LoVo (cell line): ENCODE measurements around the gene CALCOCO1.

Experiments used
- DNase-seq: peaks from one replicate; pipeline ENCODE4 v3.0.0-alpha.2; 2016; ENCODE audit warnings: low spot score

Gene CALCOCO1

GRCh38 chr12:53751336-53752191 lies 24.3 kb upstream of the CALCOCO1 start, which contains the start of gene CISTR:
Gene CISTR, minus strand, starts transcription at chr12:53751979.
- no peak for DNase-seq

GRCh38 chr12:53750812-53751335 lies 23.6 kb upstream of the CALCOCO1 start:
- DNase-seq = no peak

GRCh38 chr12:53749986-53750811 lies 22.9 kb upstream of the CALCOCO1 start:
- no peak for DNase-seq

GRCh38 chr12:53748072-53748840 lies 21.0 kb upstream of the CALCOCO1 start:
- DNase-seq = no peak

GRCh38 chr12:53747095-53747494 lies 19.8 kb upstream of the CALCOCO1 start:
- no peak for DNase-seq

- peak; percentile 97 for DNase-seq
Observed at GRCh38 chr12:53746592-53747092, 19.4 kb upstream of the CALCOCO1 start.

GRCh38 chr12:53744751-53745150 lies 17.5 kb upstream of the CALCOCO1 start:
- DNase-seq = no peak

GRCh38 chr12:53744130-53744441 lies 16.8 kb upstream of the CALCOCO1 start:
- DNase-seq = no peak

- DNase-seq = peak; percentile 71
Observed at GRCh38 chr12:53743266-53744129, 16.2 kb upstream of the CALCOCO1 start.

GRCh38 chr12:53740130-53740491 lies 12.9 kb upstream of the CALCOCO1 start:
- no peak for DNase-seq

GRCh38 chr12:53739214-53740129 lies 12.2 kb upstream of the CALCOCO1 start:
- no peak for DNase-seq

GRCh38 chr12:53738406-53739213 lies 11.4 kb upstream of the CALCOCO1 start:
- no peak for DNase-seq

GRCh38 chr12:53737951-53738405 lies 10.7 kb upstream of the CALCOCO1 start:
- DNase-seq = no peak

- DNase-seq = no peak
Observed at GRCh38 chr12:53737093-53737808, 10.0 kb upstream of the CALCOCO1 start.

- DNase-seq = no peak
Observed at GRCh38 chr12:53736592-53736991, 9.3 kb upstream of the CALCOCO1 start.

GRCh38 chr12:53735556-53735955 lies 8.3 kb upstream of the CALCOCO1 start:
- DNase-seq = no peak

GRCh38 chr12:53734425-53734824 lies 7.2 kb upstream of the CALCOCO1 start:
- no peak for DNase-seq

- DNase-seq = no peak
Observed at GRCh38 chr12:53733807-53734200, 6.6 kb upstream of the CALCOCO1 start.
